IPS-15b (cell line): ENCODE data around the gene SFXN5.

Experiments
- H3K27me3 ChIP-seq: one replicate; pipeline ENCODE4 v1.6.1; 2013; ENCODE audit warnings: low read length; ENCODE audit not compliant: control insufficient read depth, insufficient read depth
- H3K36me3 ChIP-seq: one replicate; pipeline ENCODE4 v1.6.1; 2013; ENCODE audit warnings: low read length; ENCODE audit not compliant: control insufficient read depth, insufficient read depth
- H3K4me1 ChIP-seq: one replicate; pipeline ENCODE4 v1.6.1; 2013; ENCODE audit warnings: mild to moderate bottlenecking, low read length; ENCODE audit not compliant: control insufficient read depth, insufficient read depth
- H3K4me3 ChIP-seq: one replicate; pipeline ENCODE4 v1.5.1; 2013; ENCODE audit warnings: low read depth, low read length
- H3K9ac ChIP-seq: one replicate; pipeline ENCODE4 v1.6.1; 2013; ENCODE audit warnings: low read depth, mild to moderate bottlenecking, low read length
- H3K9me3 ChIP-seq: one replicate; pipeline ENCODE4 v1.6.1; 2013; ENCODE audit warnings: mild to moderate bottlenecking, low read length; ENCODE audit not compliant: control insufficient read depth, insufficient read depth

The SFXN5 gene

DNA sequence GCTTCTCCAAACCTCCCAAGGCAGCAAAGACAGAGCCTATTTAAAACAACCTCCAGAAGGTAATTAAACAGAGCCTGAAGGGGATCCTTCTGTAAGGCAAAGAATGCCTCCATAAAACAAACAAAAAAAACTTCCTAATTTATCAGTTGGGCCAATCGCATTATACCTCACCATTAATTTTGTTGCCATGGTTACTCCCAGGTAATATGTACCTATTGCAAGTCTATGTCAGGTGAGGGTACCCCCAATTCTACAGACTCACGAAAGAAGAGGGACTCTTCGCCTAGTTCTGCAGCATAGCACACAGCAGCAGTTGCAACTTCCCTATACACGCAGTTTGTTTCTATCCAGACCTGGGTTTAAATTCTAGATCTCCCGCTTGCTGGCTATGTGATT lies 38.8 kb downstream of the SFXN5 start:
- H3K27me3 ChIP-seq: no peaks in the 10 kb centered on the region
- H3K36me3 ChIP-seq: no peaks in the 10 kb centered on the region
- H3K4me1 ChIP-seq: peaks cover 9% of the 10 kb centered on the region
- H3K9me3 ChIP-seq: no peaks in the 10 kb centered on the region
- H3K4me3 ChIP-seq: no peak overlapping the region
- no peak overlapping the region for H3K9ac ChIP-seq

- H3K36me3 ChIP-seq: no peaks in the 10 kb centered on the region
- H3K9ac ChIP-seq: no peak overlapping the region
- H3K4me1 ChIP-seq: peaks cover 9% of the 10 kb centered on the region
- H3K4me3 ChIP-seq: no peak overlapping the region
- no peaks in the 10 kb centered on the region for H3K27me3 ChIP-seq
- H3K9me3 ChIP-seq: no peaks in the 10 kb centered on the region
Observed at GRCh38 chr2:73031725-73032701, 39.5 kb downstream of the SFXN5 start.

- Histone ChIP-seq H3K9ac (no peak overlapping the region), H3K9me3 (no peaks in the 10 kb centered on the region), H3K4me3 (no peak overlapping the region), H3K27me3 (no peaks in the 10 kb centered on the region), H3K4me1 (peaks cover 6% of the 10 kb centered on the region), H3K36me3 (no peaks in the 10 kb centered on the region)
Observed at GRCh38 chr2:73031095-73031678, 40.3 kb downstream of the SFXN5 start.

- Histone ChIP-seq H3K4me1 (no peaks in the 10 kb centered on the region), H3K4me3 (no peak overlapping the region), H3K9me3 (no peaks in the 10 kb centered on the region), H3K36me3 (no peaks in the 10 kb centered on the region), H3K27me3 (no peaks in the 10 kb centered on the region), H3K9ac (no peak overlapping the region)
Observed at GRCh38 chr2:73028841-73029240, 42.7 kb downstream of the SFXN5 start.

DNA sequence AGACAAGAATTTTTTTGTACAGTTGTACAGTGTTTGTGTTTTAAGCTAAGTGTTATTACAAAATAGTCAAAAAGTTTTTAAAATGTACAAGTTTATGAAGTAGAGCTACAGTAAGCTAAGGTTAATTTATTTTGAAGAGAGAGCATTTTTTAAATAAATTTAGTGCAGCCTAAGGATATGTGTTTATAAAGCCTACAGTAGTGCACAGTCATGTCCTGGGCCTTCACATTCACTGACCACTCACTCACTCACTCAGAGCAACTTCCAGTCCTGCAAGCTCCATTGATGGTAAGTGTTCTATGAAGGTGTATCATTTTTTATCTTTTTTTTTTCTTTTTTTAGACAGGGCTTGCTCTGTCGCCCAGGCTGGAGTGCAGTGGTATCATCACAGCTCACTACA lies 44.2 kb downstream of the SFXN5 start:
- Histone ChIP-seq H3K4me3 (no peak overlapping the region), H3K36me3 (no peaks in the 10 kb centered on the region), H3K4me1 (no peaks in the 10 kb centered on the region), H3K9ac (no peak overlapping the region), H3K27me3 (no peaks in the 10 kb centered on the region), H3K9me3 (no peaks in the 10 kb centered on the region)

DNA sequence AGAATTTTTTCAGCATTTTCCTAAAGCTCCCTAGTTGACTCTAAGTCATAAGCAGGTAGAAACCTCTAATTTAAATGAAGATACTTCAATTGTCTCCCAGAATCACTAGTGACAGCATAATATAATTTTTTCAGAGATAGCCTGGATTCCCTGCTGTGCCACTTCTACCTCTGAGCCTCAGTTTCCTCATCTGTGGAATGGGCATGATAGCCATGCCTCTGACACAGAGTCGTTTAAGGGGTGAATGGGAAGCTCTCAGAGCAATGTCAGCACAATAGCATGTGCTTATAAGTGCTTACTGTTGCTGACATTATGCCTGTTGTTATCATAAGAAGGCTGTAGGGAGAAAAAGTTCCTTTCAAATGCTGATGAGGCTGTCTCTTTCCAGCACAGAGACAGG lies 48.0 kb downstream of the SFXN5 start:
- Histone ChIP-seq H3K4me3 (no peak overlapping the region), H3K9me3 (no peaks in the 10 kb centered on the region), H3K4me1 (no peaks in the 10 kb centered on the region), H3K27me3 (no peaks in the 10 kb centered on the region), H3K9ac (no peak overlapping the region), H3K36me3 (no peaks in the 10 kb centered on the region)

- Histone ChIP-seq H3K4me1 (no peaks in the 10 kb centered on the region), H3K4me3 (no peak overlapping the region), H3K9me3 (no peaks in the 10 kb centered on the region), H3K36me3 (no peaks in the 10 kb centered on the region), H3K27me3 (no peaks in the 10 kb centered on the region), H3K9ac (no peak overlapping the region)
Observed at GRCh38 chr2:73022024-73022568, 49.4 kb downstream of the SFXN5 start.

DNA sequence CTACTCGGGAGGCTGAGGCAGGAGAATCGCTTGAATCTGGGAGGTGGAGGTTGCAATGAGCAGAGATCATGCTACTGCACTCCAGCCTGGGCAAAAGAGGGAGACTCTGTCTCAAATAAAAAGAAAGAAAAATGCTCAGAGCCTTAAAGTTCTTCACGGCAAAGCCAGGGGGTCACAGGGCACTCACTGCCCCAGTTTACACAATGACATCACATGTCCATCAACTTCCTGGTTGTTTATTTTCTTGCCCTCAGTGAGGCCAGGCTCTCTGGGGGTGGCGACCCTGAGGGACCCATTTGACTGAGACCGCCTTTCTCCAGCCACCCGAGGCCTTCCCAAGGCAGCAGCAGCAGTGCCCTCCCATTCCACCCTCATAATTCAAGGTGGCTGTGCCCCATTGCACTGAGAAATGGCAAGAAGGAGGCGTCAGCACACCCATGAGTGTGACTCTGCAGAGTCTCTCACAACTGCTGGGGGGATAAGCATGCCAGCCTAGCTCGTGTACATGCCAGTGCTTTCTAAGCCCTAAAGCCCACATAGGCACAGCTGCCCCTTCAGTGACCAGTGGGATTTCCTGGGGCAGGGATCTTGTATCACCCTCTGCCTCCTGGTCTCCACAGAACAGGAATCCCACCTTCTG lies 50.0 kb downstream of the SFXN5 start:
- H3K4me1 ChIP-seq: no peaks in the 10 kb centered on the region
- H3K36me3 ChIP-seq: no peaks in the 10 kb centered on the region
- H3K9ac ChIP-seq: peak overlapping the region; percentile 24
- H3K9me3 ChIP-seq: no peaks in the 10 kb centered on the region
- no peak overlapping the region for H3K4me3 ChIP-seq
- H3K27me3 ChIP-seq: no peaks in the 10 kb centered on the region

- Histone ChIP-seq H3K9ac (no peak overlapping the region), H3K4me3 (no peak overlapping the region), H3K36me3 (no peaks in the 10 kb centered on the region)
Observed at GRCh38 chr2:73020657-73021370, 50.7 kb downstream of the SFXN5 start.

GRCh38 chr2:73020306-73020656 lies 51.2 kb downstream of the SFXN5 start:
- H3K9me3 ChIP-seq: no peaks in the 10 kb centered on the region
- H3K4me3 ChIP-seq: no peak overlapping the region
- H3K4me1 ChIP-seq: no peaks in the 10 kb centered on the region
- no peaks in the 10 kb centered on the region for H3K27me3 ChIP-seq
- H3K36me3 ChIP-seq: no peaks in the 10 kb centered on the region
- H3K9ac ChIP-seq: no peak overlapping the region

More at GRCh38 chr2:73020657-73021370, 50.7 kb downstream of the SFXN5 start:
- no peaks in the 10 kb centered on the region for H3K4me1 ChIP-seq
- no peaks in the 10 kb centered on the region for H3K27me3 ChIP-seq
- no peaks in the 10 kb centered on the region for H3K9me3 ChIP-seq

- H3K27me3 ChIP-seq: no peaks in the 10 kb centered on the region
- H3K36me3 ChIP-seq: no peaks in the 10 kb centered on the region
- H3K4me3 ChIP-seq: no peak overlapping the region
Observed at GRCh38 chr2:73018188-73018825, 53.2 kb downstream of the SFXN5 start.

More at GRCh38 chr2:73018188-73018825, 53.2 kb downstream of the SFXN5 start:
- Histone ChIP-seq H3K9me3 (no peaks in the 10 kb centered on the region), H3K9ac (no peak overlapping the region), H3K4me1 (no peaks in the 10 kb centered on the region)
